BE2C (cell line): Measurements from ENCODE around the gene ACTR3C.

Experiments
- DNase-seq: peaks from one replicate; pipeline ENCODE4 v3.0.0-alpha.2; 2020
- H3K27me3 ChIP-seq: fragments of 250-450 bp; sonication (Bioruptor Pico); 2 replicates; pipeline ENCODE4 v1.5.1; 2020; ENCODE audit warnings: mild to moderate bottlenecking
- H3K36me3 ChIP-seq: fragments of 250-450 bp; sonication (Bioruptor Pico); 2 replicates; pipeline ENCODE4 v1.5.1; 2020; ENCODE audit warnings: mild to moderate bottlenecking
- H3K4me1 ChIP-seq: fragments of 250-450 bp; sonication (Bioruptor Pico); 2 replicates; pipeline ENCODE4 v1.5.1; 2020
- H3K4me3 ChIP-seq: 2 replicates; pipeline ENCODE4 v1.5.1; 2011; ENCODE audit warnings: low read depth, low read length
- H3K9me3 ChIP-seq: fragments of 250-450 bp; sonication (Bioruptor Pico); 2 replicates; pipeline ENCODE4 v1.5.1; 2020
- CTCF ChIP-seq: IDR thresholded peaks from 2 replicates; pipeline ENCODE4 v1.5.1; 2012; ENCODE audit warnings: mild to moderate bottlenecking, low read depth, low read length

Gene ACTR3C

DNA sequence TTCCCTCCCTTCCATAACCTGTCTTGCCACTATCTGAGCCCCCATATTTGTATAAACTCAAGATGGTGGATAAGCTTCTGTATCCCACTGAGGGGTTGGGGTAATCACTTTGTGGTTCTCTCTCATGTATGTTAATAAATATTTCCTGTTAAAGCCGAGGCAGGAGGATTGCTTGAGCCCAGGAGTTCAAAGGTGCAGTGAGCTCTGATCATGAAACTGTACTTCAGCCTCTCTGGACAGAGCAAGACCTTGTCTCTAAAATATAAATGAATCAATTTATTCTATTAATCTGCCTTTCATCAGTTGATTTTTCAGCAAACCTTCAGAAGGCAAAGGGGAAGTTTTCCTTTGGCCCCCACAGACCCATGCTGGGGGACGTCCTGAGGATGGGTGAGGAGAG lies 19.9 kb upstream of the ACTR3C start:
- DNase-seq = no peak
- no peak for TF ChIP-seq CTCF
- Histone ChIP-seq H3K4me1 (no peaks in the 10 kb centered on the region), H3K27me3 (peaks cover 32% of the 10 kb centered on the region), H3K4me3 (no peak overlapping the region), H3K36me3 (no peaks in the 10 kb centered on the region), H3K9me3 (no peaks in the 10 kb centered on the region)

- Histone ChIP-seq H3K36me3 (peaks cover 2% of the 10 kb centered on the region), H3K9me3 (no peaks in the 10 kb centered on the region), H3K4me3 (no peak overlapping the region), H3K27me3 (peaks cover 32% of the 10 kb centered on the region), H3K4me1 (no peaks in the 10 kb centered on the region)
- no peak for TF ChIP-seq CTCF
- no peak for DNase-seq
Measured at GRCh38 chr7:150342121-150342408, 18.7 kb upstream of the ACTR3C start.

DNA sequence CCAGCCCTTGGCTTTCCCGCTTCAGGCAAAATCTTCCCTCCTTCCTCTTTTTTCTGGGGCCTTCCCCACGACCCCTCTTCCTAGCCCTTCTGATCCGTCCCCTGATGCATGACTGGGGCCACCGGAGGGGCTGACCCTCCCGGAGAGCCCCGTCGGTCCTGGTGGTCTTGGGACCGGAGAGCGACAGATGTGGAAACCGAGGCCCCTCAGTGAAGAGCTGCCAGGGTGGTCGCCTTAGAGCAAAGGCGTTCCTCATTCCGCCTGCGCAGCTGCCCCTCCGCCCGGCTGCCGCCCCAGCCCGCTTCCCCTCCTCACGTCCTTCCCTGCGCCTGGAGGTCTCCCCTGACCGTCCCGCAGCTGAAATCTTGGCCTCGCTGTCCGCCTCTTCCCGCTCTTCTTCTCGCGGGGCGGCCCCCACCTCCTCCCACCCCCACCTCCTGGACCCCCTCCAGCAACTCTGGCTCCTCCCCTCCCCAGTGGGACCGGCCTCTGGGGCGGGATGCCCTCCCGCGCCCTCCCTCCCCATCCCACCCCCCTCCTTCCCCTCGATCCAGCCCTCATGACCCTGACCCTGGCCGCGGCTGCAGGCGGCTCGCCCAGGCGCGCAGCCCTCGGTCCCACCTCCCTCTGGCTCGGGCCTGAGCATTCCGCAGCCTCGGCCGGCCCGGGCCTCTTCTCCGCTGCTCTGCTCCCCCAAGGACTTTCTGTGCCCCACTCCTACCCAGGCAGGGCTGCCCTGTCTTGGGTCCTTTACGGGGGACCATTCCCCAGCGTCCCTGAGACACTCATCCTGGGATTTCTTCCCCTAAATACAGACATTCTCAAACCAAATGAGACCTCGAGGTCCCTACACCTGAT lies 18.1 kb upstream of the ACTR3C start, which contains the start of gene RARRES2:
TSS of gene RARRES2 (minus strand) at position 367 of the 858 bp plus-strand sequence. CDS start 1,020 bp downstream, outside the sequence.
- no peak for TF ChIP-seq CTCF
- H3K4me1 ChIP-seq = no peaks in the 10 kb centered on the region
- H3K36me3 ChIP-seq = peaks cover 8% of the 10 kb centered on the region
- no peaks in the 10 kb centered on the region for H3K9me3 ChIP-seq
- H3K4me3 ChIP-seq = no peak within 1 kb of the TSS
- H3K27me3 ChIP-seq = peaks cover 32% of the 10 kb centered on the region
- DNase-seq = no peak

DNA sequence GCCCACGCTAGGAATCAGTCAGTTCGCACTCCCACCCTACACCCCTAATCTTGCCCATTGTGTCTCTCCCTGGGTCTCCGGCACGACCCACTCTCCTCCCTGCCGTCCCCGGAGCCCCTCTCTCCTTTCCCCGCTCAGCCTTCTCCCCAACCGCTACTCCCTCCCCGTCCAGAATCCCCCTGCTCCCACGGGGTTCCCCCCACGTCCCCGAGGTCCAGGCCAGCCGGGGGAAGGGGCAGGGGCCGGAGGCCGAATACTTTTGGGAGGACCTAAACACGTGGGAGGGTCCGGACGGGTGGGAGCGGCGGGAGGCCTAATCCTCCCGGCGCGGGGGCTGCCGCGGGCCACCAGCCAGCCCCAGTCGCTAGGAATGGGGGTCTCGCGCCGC lies 17.5 kb upstream of the ACTR3C start:
- DNase-seq = no peak
- Histone ChIP-seq H3K4me1 (no peaks in the 10 kb centered on the region), H3K27me3 (peaks cover 32% of the 10 kb centered on the region), H3K4me3 (no peak overlapping the region), H3K36me3 (peaks cover 10% of the 10 kb centered on the region), H3K9me3 (no peaks in the 10 kb centered on the region)
- no peak for TF ChIP-seq CTCF

DNA sequence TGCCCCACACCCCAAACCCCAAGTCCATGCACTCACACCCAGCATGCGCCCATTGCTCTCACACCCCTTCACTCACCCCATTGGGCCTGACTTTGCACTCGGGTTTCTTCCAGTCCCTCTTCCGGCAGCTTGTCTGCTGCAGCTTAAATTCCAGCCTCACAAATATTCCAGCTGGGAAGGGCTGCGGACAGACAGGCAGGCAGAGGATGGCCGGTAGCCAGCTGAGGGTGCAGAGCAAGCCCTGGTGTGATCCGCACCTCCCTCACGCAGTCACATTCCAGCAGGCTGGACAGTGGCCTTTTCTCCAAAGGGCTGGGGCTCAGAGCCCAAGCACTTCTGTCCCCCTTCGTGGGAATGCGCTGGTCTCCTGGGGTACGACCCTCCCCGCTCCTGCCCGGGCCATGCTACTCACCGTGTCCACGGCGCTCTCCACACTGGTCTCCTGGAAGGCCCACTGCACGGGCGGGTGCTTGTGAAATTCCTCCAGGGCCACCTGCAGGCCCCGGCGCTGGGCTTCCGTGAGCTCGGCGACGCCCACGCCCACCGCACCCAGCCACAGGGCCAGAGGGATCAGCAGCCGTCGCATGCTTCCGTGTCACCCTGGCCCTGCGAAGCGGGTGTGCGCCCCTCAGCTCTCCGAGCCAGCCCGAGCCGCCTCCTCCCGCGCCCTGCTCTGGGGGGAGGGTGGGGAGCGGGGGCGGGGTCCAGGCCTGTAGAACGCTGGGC lies 16.8 kb upstream of the ACTR3C start:
- TF ChIP-seq CTCF = no peak
- no peaks in the 10 kb centered on the region for H3K9me3 ChIP-seq
- H3K27me3 ChIP-seq = peaks cover 32% of the 10 kb centered on the region
- H3K4me1 ChIP-seq = no peaks in the 10 kb centered on the region
- H3K4me3 ChIP-seq = no peak overlapping the region
- H3K36me3 ChIP-seq = peaks cover 10% of the 10 kb centered on the region
- DNase-seq = no peak

DNA sequence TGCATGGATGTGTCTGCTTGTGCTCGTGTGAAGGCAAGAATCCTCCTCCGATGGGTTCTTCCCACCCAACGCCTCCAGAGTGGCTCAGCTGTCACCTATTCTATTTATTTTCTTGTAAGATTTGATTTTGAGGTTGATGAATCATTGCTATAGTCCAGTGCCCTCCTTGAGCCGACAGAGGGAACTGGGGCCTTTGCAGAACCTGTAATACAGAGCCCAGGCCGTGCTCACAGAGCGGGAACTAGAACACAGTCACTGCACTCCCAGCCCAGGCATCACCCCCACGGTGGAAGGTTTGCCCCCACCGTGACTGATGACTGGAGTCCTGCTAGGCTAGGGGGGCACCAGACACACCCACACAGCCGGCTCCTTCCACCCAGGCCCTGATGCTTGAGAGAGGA lies 16.1 kb upstream of the ACTR3C start:
- Histone ChIP-seq H3K36me3 (peaks cover 10% of the 10 kb centered on the region), H3K4me1 (no peaks in the 10 kb centered on the region), H3K27me3 (peaks cover 27% of the 10 kb centered on the region), H3K9me3 (no peaks in the 10 kb centered on the region), H3K4me3 (no peak overlapping the region)
- DNase-seq = no peak
- no peak for TF ChIP-seq CTCF
